ENCODE measurements around the gene SLC25A18. TPM values are rescaled to one million over a fixed set of nuclear protein-coding genes. Genes with fewer than 3 reads are reported as not detected.

Gene SLC25A18, protein sequence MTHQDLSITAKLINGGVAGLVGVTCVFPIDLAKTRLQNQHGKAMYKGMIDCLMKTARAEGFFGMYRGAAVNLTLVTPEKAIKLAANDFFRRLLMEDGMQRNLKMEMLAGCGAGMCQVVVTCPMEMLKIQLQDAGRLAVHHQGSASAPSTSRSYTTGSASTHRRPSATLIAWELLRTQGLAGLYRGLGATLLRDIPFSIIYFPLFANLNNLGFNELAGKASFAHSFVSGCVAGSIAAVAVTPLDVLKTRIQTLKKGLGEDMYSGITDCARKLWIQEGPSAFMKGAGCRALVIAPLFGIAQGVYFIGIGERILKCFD
- polyA plus RNA-seq: 0.15 and 0.86 TPM in 2 replicates

GRCh38 chr22:17562906-17563870 is at the start of gene SLC25A18:
Gene SLC25A18, plus strand, starts transcription at chr22:17563498. Its CDS starts 16,447 bp downstream, at chr22:17579945.

DNA sequence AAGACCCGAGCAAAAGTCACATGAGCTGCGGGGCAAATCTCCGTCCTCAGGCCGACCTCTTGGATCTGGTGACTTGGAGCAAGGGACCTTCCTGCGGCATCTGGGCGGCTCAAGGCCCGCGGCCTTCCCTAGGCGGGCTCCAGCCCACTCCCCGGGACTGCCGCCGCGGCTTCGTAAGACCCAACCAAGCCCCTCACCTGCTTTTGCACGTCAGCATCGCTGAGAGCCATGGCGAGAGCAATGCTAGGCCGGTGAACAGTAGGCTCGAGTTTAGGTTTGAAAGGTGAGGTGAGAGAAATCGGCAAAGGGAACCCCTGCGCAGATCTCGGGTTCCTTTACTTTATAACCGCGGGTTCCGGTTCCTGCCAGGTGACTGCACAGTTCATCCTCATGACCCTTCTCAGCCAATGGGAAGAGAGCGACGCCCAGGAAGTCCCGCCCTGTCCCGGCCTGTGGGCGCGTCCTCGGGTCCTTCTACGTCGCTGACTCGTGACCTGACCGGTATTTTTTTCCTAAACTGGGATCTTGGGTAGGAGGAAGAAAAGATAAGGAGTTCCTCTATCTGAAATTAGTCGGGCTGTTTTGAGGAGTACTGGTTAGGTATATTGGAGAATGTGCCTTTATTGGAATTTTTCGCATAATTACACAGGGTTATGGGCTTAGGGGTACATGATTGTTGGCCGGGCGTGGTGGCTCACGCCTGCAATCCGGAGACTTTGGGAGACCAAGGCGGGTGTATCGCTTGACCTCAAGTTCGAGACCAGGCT is 65.3 kb downstream of the SLC25A18 start, which contains the start of gene ATP6V1E1:
Gene ATP6V1E1, minus strand, starts transcription at position 344 of the 767 bp plus-strand sequence. Its CDS starts 114 bp downstream, at position 230.

GRCh38 chr22:17638432-17639246 is 75.3 kb downstream of the SLC25A18 start, which contains the start of gene BCL2L13:
Gene BCL2L13, plus strand, starts transcription at chr22:17638757. Its CDS starts 16,955 bp downstream, at chr22:17655712.

Other genes starting within 250 kb of the SLC25A18 start
- 0.11 and 0.75 TPM in 2 replicates for gene CECR2, start 194.0 kb upstream of the SLC25A18 start, polyA plus RNA-seq
- 379 and 492 TPM in 2 replicates for gene ATP6V1E1, start 65.3 kb downstream of the SLC25A18 start, polyA plus RNA-seq
- 7.5 and 9.0 TPM in 2 replicates for gene BCL2L13, start 75.3 kb downstream of the SLC25A18 start, polyA plus RNA-seq
- gene BID, start 211.0 kb downstream of the SLC25A18 start, polyA plus RNA-seq: 15.6 and 28.8 TPM in 2 replicates

Data from Purkinje cell (primary cell).